Smooth muscle cell of bladder (primary cell): Measurements from ENCODE around the gene CNIH4. TPM values are rescaled to one million over a fixed set of nuclear protein-coding genes. Genes with fewer than 3 reads are reported as not detected.

Experiments used
- total RNA-seq: library from RNA; depleted of rRNA; stranded (reverse); fragments of >200 nt; gene quantifications from 2 replicates; pipeline ENCODE4 v1.2.3, GENCODE V29; 2014

CNIH4 gene
- total RNA-seq: 112 and 114 TPM in 2 replicates

DNA sequence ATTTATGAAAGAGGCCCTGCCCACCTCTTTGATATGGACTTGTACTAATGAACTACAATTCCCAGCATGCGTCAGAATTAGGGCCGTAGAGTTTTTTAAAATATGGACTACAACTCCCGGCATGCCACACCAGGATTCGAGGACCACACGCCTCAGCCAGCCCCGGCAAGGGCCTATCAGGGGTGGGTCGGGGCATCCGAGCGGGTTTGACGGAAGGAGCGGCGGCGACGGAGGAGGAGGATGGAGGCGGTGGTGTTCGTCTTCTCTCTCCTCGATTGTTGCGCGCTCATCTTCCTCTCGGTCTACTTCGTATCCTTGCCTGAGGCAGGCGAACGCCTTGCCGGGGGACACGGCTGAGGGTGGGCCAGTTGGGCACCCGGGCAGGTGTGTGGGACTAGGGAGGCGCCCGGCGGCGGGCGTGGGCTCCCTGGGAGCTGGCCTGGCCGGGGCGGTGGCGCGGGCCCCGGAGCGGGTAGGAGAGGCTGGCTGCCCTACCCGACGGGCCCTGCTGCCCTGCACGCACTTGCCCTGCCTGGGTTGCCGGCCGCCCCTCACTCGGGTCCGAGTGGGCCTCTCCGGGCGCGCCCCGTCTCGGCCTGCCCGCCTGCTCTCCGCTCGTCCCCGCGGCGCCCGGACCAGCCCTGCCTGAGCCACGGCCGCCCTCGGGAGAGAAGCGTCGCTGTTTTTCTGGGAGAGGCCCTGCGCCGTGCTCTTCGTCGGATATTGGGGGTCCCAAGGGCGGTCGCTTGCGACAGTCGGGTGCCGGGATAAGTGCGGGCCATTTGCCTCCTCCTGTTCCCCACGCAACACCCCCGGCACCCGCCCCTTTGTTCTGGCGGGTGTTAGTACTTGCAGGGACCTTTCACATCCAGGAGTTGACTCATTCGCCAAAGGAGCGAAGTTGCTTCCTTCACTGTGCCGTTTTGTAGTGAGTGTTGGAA is at the start of gene CNIH4:
Gene CNIH4, plus strand, starts transcription at position 195 of the 941 bp plus-strand sequence. Its CDS starts 46 bp downstream, at position 241.

DNA sequence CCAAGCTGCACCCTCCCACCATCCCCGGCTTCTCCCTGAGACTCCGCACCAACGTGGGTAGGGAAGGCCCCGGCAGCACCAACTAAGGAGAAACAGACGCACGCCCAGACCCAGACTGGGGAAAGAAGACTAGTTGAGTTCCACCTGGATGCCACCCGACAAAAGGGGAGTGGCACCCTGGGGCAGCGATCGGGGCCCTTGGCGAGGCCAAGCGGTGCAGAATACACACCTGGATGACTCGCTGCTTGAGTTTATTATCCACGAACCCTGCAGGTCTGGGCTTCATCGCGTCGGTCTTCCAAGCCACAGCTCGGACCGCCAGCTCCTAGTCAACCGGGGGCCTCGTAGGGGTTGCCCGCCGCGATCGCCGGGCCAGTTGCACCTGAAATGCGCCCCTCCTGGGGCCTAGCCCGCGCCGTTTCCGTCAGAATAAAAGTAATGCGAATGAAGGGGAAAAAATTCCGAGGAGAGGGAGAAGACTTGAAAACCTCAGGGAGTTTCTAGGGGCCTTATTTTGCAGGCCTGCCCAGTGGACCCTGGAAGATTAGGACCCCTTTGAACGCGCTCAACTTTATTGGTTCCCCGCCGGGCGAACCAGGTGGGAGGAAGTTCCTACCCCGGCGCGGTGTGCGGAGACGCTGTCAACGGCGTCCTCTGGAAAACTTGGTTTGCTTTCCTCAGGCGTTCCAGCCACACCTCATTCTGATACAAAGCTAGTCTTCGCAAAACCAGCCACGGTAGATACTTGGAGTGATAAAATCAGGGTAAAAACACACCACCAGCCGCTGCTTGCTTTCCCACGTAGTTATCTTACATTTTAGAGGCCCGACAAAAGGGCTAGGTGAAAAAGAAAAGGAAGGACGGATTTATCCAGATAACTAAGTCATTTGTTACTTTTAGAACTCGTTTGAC is 26.6 kb upstream of the CNIH4 start, which contains the start of gene NVL:
Gene NVL, minus strand, starts transcription at position 331 of the 912 bp plus-strand sequence. Its CDS starts 45 bp downstream, at position 286.

Other genes with a start within 250 kb of the CNIH4 start
- 21.2 and 22.1 TPM in 2 replicates for gene FBXO28, start 242.8 kb upstream of the CNIH4 start, total RNA-seq
- gene DEGS1, start 173.6 kb upstream of the CNIH4 start, total RNA-seq: 60.2 and 65.4 TPM in 2 replicates
- gene NVL, start 26.7 kb upstream of the CNIH4 start, total RNA-seq: 18.6 and 21.1 TPM in 2 replicates
- gene WDR26, start 77.9 kb downstream of the CNIH4 start, total RNA-seq: 52.5 and 63.3 TPM in 2 replicates